Activated T-cell treated with anti-CD3 and anti-CD28 coated beads, Interleukin-2, amount 50 U/mL, for 72 hours (primary cell): ENCODE measurements around the gene LRRC53. TPM values are rescaled to one million over a fixed set of nuclear protein-coding genes. Genes with fewer than 3 reads are reported as not detected.

Experiments used
- ATAC-seq, 2 donors: fragments of 150-1000 bp; cut with Tn5 transposase; replicated peaks in 1 of 2; 2 replicates each; pipeline ENCODE4 v1.10.0; 2021; ENCODE audit warnings: moderate library complexity in 2 of 2, mild to moderate bottlenecking in 1 of 2
- DNase-seq, 2 donors: peaks; one replicate each; pipeline ENCODE4 v3.0.0; 2021 to 2022; ENCODE audit warnings: mixed read lengths in 1 of 2
- H3K27ac Mint-ChIP-seq: one replicate; pipeline ENCODE4 v1.8.0; 2022; ENCODE audit warnings: mild to moderate bottlenecking, moderate library complexity, mixed read lengths
- H3K27me3 Mint-ChIP-seq: one replicate; pipeline ENCODE4 v1.8.0; 2022; ENCODE audit warnings: low read depth, mixed read lengths
- H3K36me3 Mint-ChIP-seq, 2 donors: one replicate each; pipeline ENCODE4 v1.8.0; 2022; ENCODE audit warnings: mixed read lengths in 2 of 2, mild to moderate bottlenecking in 1 of 2; ENCODE audit not compliant: insufficient read depth in 2 of 2
- H3K4me1 Mint-ChIP-seq: one replicate; pipeline ENCODE4 v1.8.0; 2022; ENCODE audit warnings: low read depth, mixed read lengths
- H3K4me3 Mint-ChIP-seq, 2 donors: one replicate each; pipeline ENCODE4 v1.8.0; 2022; ENCODE audit warnings: mild to moderate bottlenecking in 2 of 2, mixed read lengths in 2 of 2, moderate library complexity in 2 of 2
- H3K9me3 Mint-ChIP-seq, 2 donors: one replicate each; pipeline ENCODE4 v1.8.0; 2022; ENCODE audit warnings: mixed read lengths in 2 of 2
- total RNA-seq, 2 donors: library from RNA; stranded (reverse); gene quantifications; one replicate each; pipeline ENCODE4 v1.2.3, GENCODE V29; 2022

Gene LRRC53
- total RNA-seq, 2 donors from 2014 or later = not detected

- DNase-seq = no peak
- Mint-ChIP-seq H3K4me1 (no peaks in the 10 kb centered on the region), H3K36me3 (no peaks in the 10 kb centered on the region), H3K27ac (no peak overlapping the region), H3K9me3 (peaks cover 3 to 4% of the 10 kb centered on the region in 2 donors), H3K27me3 (no peaks in the 10 kb centered on the region), H3K4me3 (no peak overlapping the region)
- no peak for ATAC-seq
Measured at GRCh38 chr1:74452035-74452434, 60.4 kb downstream of the LRRC53 start.

DNA sequence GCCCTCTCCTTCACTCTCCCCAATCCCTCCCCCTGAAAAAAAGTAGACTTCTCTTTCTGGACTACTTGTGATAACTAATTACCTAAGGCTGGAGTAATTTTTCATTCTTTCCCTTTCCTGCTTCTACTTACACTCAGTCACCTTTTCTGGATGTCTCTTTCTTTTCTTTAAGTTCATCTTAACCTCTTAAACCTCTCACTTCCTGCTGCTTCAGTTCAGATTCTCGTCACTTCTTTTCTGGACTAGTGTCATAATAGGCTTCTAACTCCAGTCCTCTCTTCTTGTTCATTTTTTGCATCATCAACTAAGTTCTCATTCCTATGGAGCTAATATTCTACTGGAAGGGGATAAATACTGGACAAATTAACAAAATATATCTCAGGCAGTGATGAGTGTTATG, 75.4 kb downstream of the LRRC53 start:
- Mint-ChIP-seq H3K36me3 (no peaks in the 10 kb centered on the region), H3K4me1 (no peaks in the 10 kb centered on the region), H3K27ac (no peak overlapping the region), H3K9me3 (no peaks in the 10 kb centered on the region), H3K27me3 (peaks cover 7% of the 10 kb centered on the region), H3K4me3 (no peak overlapping the region)
- ATAC-seq = no peak
- no peak for DNase-seq

DNA sequence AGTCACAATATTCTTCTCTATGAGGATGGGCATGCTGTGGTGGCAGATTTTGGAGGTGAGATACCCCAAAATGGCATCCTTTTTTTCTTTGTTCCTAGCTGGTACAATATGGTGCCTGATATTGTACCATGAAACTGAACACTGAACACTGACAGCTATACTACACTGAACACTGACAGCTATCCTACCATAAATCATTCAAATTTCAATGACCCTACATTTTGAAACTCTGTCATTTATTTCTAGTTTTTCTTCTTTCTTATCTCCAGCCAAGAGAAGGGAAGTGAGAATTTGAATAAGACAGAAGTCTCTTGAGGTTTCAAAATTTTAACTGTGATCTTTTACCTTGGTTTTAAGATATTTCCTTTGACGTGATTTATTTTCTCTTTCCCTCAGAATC, 76.3 kb downstream of the LRRC53 start:
- Mint-ChIP-seq H3K4me3 (no peak overlapping the region), H3K9me3 (no peaks in the 10 kb centered on the region), H3K36me3 (no peaks in the 10 kb centered on the region), H3K4me1 (no peaks in the 10 kb centered on the region), H3K27ac (no peak overlapping the region), H3K27me3 (peaks cover 7% of the 10 kb centered on the region)
- no peak for DNase-seq
- no peak for ATAC-seq

DNA sequence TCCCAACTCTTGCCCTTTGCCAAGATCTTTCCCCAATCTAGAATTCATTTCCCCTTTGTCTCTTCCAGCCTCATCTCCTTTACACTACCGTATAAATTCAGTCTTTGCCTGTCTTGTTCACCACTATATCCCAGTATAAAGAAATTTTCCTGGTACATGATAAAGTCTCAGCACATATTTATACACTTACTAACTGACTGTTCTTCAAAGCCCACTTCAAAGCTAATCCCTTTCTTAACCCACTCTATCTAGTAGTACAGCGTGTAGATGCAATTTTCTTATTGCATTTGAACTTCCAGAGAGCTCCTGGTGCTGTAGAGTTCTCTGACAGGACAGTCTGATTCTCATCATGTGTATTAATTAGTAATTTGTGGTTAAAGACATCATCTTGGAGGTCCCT, 78.1 kb downstream of the LRRC53 start:
- ATAC-seq (no peak), DNase-seq (no peak)
- H3K9me3 Mint-ChIP-seq = no peaks in the 10 kb centered on the region
- H3K36me3 Mint-ChIP-seq = no peaks in the 10 kb centered on the region
- peaks cover 7% of the 10 kb centered on the region for H3K27me3 Mint-ChIP-seq
- H3K4me3 Mint-ChIP-seq = no peak overlapping the region
- H3K27ac Mint-ChIP-seq = no peak overlapping the region
- H3K4me1 Mint-ChIP-seq = no peaks in the 10 kb centered on the region

GRCh38 chr1:74432325-74432724, 80.1 kb downstream of the LRRC53 start:
- Mint-ChIP-seq H3K4me1 (no peaks in the 10 kb centered on the region), H3K9me3 (peaks cover 0 to 2% of the 10 kb centered on the region in 2 donors), H3K4me3 (no peak overlapping the region), H3K27ac (no peak overlapping the region), H3K36me3 (no peaks in the 10 kb centered on the region), H3K27me3 (peaks cover 4% of the 10 kb centered on the region)
- no peak for ATAC-seq
- DNase-seq = no peak

DNA sequence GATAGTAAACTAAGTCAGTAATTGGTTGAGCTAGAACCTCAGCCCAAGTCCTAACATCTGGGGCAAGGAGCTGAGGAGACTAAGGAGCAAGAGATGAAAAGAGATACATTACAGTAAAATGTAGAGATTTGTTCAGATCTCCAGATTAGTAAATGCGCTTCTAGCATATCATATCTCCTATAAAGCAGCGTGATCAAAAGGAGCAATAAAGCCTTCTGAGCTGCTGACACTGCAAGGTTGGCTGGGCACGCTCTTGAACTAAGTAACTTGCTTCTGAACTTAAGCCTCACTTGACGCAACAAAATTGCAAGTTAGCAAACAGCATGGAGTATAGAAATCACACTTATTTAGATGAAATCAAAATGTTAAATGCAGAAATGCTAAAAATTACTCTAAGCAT, 80.9 kb downstream of the LRRC53 start:
- Mint-ChIP-seq H3K4me3 (no peak overlapping the region), H3K27ac (no peak overlapping the region), H3K36me3 (no peaks in the 10 kb centered on the region), H3K27me3 (no peaks in the 10 kb centered on the region), H3K4me1 (no peaks in the 10 kb centered on the region), H3K9me3 (peaks cover 0 to 2% of the 10 kb centered on the region in 2 donors)
- DNase-seq (no peak), ATAC-seq (no peak)

- DNase-seq (no peak), ATAC-seq (no peak)
- Mint-ChIP-seq H3K27ac (no peak overlapping the region), H3K27me3 (no peaks in the 10 kb centered on the region), H3K4me3 (no peak overlapping the region), H3K9me3 (peaks cover 0 to 2% of the 10 kb centered on the region in 2 donors), H3K36me3 (no peaks in the 10 kb centered on the region), H3K4me1 (no peaks in the 10 kb centered on the region)
Measured at GRCh38 chr1:74430342-74430934, 82.0 kb downstream of the LRRC53 start.

DNA sequence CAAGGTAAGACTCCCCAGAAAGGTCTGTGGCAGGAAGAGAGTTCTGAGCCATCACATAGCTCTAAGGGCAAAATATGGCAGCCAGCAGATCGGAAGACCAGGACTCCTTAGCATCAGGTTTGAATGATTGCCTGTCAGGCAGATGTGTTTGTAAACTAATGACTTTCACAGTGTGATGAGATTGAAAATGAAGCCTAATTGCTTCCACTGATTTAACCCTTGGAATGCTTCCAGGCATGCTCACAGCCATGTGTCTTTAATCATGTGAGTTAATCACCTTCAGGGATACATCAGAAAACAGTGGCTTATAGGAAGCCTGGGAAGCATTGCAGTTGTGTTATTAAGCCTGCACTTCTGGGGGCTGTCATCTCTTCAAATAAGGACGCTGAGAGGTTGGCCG, 82.8 kb downstream of the LRRC53 start:
- no peaks in the 10 kb centered on the region for H3K27me3 Mint-ChIP-seq
- ATAC-seq (no peak), DNase-seq (no peak)
- no peak overlapping the region for H3K4me3 Mint-ChIP-seq
- no peaks in the 10 kb centered on the region for H3K4me1 Mint-ChIP-seq
- no peaks in the 10 kb centered on the region for H3K36me3 Mint-ChIP-seq
- H3K9me3 Mint-ChIP-seq = peaks cover 0 to 2% of the 10 kb centered on the region in 2 donors
- H3K27ac Mint-ChIP-seq = no peak overlapping the region

DNA sequence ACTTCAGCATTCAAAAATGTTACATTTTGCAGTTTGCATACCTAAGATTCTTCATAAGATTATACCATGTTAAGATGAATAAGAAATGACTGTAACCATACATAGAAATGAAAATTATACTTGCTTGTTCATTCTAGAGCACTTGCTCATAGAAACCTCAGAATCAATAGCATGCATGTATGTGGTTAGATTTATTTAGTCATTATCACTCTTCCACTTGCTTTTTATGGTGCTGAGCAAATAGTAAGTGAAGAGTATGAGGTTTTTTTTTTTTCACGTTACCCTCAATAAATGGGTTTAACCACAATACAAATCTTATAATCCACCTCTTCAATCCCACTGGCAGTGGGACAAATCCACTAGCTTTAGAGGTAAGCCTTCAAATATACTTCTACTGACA, 84.7 kb downstream of the LRRC53 start:
- Mint-ChIP-seq H3K27me3 (no peaks in the 10 kb centered on the region), H3K4me3 (no peak overlapping the region), H3K4me1 (no peaks in the 10 kb centered on the region), H3K9me3 (peaks cover 1 to 2% of the 10 kb centered on the region in 2 donors), H3K27ac (no peak overlapping the region), H3K36me3 (no peaks in the 10 kb centered on the region)
- DNase-seq (no peak), ATAC-seq (no peak)

DNA sequence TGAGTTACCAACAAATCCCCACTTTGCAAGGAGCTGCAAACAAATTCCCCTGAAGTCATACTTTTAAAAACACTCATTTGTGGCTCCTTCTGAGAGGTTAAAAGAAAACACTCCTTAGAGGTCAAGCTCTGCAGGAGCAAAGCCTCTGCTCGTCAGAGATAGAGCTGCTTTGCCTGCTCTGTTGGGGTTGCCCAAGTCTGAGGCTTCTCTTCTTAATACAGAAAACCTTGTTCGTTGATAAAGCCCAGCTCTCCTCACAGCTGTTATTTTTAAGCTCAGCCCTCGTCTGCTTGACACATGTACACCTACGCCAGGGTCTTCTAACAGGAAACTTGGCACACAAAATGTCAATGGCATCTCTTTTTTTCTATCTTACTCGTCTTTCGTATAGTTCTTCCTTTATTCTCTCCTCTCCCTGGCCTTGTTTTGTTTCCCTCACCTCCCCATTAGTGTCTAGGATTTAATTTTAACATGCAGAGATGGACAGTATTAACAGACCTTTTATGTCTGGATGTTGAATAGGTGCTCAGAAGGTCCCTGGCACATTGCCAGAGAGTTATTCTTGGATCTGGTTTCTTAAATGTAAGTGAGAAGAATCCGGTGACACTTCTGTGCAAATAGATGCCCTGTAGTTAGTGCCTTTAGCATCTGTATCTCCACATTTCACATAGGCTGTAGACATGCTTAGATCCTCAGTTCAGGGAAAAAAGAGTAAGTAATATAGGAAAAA, 86.0 kb downstream of the LRRC53 start:
- DNase-seq = no peak
- Mint-ChIP-seq H3K27me3 (no peaks in the 10 kb centered on the region), H3K9me3 (peaks cover 1 to 2% of the 10 kb centered on the region in 2 donors), H3K27ac (no peak overlapping the region), H3K4me3 (no peak overlapping the region), H3K36me3 (no peaks in the 10 kb centered on the region), H3K4me1 (no peaks in the 10 kb centered on the region)
- no peak for ATAC-seq

- ATAC-seq (no peak), DNase-seq (no peak)
- Mint-ChIP-seq H3K27me3 (no peaks in the 10 kb centered on the region), H3K9me3 (peaks cover 1 to 2% of the 10 kb centered on the region in 2 donors), H3K4me1 (no peaks in the 10 kb centered on the region), H3K4me3 (no peak overlapping the region), H3K36me3 (no peaks in the 10 kb centered on the region), H3K27ac (no peak overlapping the region)
Measured at GRCh38 chr1:74425676-74426075, 86.7 kb downstream of the LRRC53 start.

DNA sequence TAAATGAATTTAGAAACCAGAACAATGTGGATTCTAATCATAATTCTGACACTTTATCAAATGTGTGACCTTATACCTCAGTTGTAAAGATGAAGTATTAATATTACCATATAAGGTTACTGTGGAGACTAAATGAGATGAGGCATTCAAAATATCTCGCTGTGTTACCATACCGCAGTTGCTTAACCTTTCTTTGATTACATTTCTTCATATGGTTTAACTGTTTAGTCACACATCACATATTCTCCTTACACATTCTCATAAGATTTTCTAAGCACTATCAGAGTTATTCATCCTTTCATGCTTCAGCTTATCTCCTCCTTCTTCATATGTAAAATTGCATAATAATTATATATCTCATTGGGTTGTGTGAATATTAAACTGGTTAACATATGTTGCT, 88.9 kb downstream of the LRRC53 start:
- Mint-ChIP-seq H3K27ac (no peak overlapping the region), H3K4me1 (no peaks in the 10 kb centered on the region), H3K9me3 (peaks cover 1 to 2% of the 10 kb centered on the region in 2 donors), H3K4me3 (no peak overlapping the region), H3K27me3 (no peaks in the 10 kb centered on the region), H3K36me3 (no peaks in the 10 kb centered on the region)
- DNase-seq (no peak), ATAC-seq (no peak)

DNA sequence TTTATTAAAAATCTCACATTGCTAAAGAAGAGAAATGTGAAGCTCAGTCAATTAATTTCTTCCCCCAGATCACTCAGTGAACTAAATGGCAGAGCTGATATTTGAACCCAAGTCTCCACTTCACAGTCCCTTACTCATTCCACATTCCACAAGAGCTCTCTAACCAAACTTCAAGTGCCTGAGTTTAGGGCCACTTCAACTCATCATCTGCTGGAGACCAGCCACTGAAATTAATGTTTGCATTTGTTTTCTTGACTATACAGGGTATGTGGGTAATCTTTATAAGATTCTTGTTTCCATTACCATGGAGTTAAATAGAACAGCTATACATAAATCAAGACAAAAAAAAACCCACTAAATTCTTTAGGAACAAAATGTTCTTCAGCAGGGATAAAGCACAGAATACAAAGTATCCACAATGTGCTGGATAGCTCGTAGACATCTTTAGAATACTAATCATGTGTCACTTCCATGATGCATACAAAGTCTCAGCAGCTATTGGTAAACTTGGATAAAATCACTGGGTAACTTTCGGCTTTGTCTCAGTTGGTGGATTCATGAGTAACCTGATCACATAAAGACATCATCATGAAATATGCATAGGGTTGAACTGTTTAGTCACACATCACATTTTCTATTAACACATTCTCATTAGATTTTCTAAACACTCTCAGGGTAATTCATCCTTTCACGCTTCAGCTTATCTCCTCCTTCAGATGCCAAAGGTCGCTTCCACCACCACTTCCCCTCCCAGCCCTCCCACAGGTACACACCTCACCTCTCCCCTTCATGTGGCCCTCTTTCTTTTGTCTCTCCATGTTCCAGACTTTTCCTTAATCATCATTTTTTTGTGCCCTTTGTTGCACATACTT, 89.8 kb downstream of the LRRC53 start:
- no peak overlapping the region for H3K4me3 Mint-ChIP-seq
- ATAC-seq (no peak), DNase-seq (no peak)
- no peaks in the 10 kb centered on the region for H3K27me3 Mint-ChIP-seq
- no peaks in the 10 kb centered on the region for H3K36me3 Mint-ChIP-seq
- H3K27ac Mint-ChIP-seq = no peak overlapping the region
- H3K9me3 Mint-ChIP-seq = peaks cover 0 to 1% of the 10 kb centered on the region in 2 donors
- no peaks in the 10 kb centered on the region for H3K4me1 Mint-ChIP-seq
